Measurements from ENCODE around the gene HYKK.

GRCh38 chr15:78571382-78571781 is 64.0 kb downstream of the HYKK start:
- TF ChIP-seq RELA (CRISPR knock-in tag; IDR thresholded peaks at IDR 0.05) (no peak), JUN (CRISPR knock-in tag; IDR thresholded peaks at IDR 0.05) (no peak), ZNF280B (CRISPR knock-in tag; IDR thresholded peaks at IDR 0.05; ENCODE audit: borderline replicate concordance) (no peak), FOXM1 (CRISPR knock-in tag; IDR thresholded peaks at IDR 0.05) (no peak), GABPB1 (CRISPR knock-in tag; IDR thresholded peaks at IDR 0.05) (no peak), CBFB (CRISPR knock-in tag; IDR thresholded peaks at IDR 0.05) (no peak), TBP (CRISPR knock-in tag; IDR thresholded peaks at IDR 0.05) (no peak), NR1H2 (CRISPR knock-in tag; IDR thresholded peaks at IDR 0.05; ENCODE audit: borderline replicate concordance, low read depth) (no peak), CTCF (CRISPR knock-in tag; IDR thresholded peaks at IDR 0.05) (no peak), NR2F1 (CRISPR knock-in tag; IDR thresholded peaks at IDR 0.05) (no peak), ZKSCAN8 (CRISPR knock-in tag; IDR thresholded peaks at IDR 0.05; ENCODE audit: borderline replicate concordance) (no peak), TBL1XR1 (IDR thresholded peaks at IDR 0.05; ENCODE audit: borderline replicate concordance, low read length, partially characterized antibody) (no peak)
- TF ChIP-seq, protein P1, sequence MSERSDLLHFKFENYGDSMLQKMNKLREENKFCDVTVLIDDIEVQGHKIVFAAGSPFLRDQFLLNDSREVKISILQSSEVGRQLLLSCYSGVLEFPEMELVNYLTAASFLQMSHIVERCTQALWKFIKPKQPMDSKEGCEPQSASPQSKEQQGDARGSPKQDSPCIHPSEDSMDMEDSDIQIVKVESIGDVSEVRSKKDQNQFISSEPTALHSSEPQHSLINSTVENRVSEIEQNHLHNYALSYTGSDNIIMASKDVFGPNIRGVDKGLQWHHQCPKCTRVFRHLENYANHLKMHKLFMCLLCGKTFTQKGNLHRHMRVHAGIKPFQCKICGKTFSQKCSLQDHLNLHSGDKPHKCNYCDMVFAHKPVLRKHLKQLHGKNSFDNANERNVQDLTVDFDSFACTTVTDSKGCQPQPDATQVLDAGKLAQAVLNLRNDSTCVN (CRISPR knock-in tag; IDR thresholded peaks at IDR 0.05; ENCODE audit: borderline replicate concordance): no peak
- TF ChIP-seq, protein P2, sequence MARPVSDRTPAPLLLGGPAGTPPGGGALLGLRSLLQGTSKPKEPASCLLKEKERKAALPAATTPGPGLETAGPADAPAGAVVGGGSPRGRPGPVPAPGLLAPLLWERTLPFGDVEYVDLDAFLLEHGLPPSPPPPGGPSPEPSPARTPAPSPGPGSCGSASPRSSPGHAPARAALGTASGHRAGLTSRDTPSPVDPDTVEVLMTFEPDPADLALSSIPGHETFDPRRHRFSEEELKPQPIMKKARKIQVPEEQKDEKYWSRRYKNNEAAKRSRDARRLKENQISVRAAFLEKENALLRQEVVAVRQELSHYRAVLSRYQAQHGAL (CRISPR knock-in tag; IDR thresholded peaks at IDR 0.05; ENCODE audit: not compliant biosample characterization): no peak

Data from HepG2 (cell line).